ENCODE results near the gene LY6G6C. TPM values are rescaled to one million over a fixed set of nuclear protein-coding genes. Genes with fewer than 3 reads are reported as not detected.

LY6G6C gene
- total and polyA plus RNA-seq, 2 experiments from 2014 or later, result not detected

DNA sequence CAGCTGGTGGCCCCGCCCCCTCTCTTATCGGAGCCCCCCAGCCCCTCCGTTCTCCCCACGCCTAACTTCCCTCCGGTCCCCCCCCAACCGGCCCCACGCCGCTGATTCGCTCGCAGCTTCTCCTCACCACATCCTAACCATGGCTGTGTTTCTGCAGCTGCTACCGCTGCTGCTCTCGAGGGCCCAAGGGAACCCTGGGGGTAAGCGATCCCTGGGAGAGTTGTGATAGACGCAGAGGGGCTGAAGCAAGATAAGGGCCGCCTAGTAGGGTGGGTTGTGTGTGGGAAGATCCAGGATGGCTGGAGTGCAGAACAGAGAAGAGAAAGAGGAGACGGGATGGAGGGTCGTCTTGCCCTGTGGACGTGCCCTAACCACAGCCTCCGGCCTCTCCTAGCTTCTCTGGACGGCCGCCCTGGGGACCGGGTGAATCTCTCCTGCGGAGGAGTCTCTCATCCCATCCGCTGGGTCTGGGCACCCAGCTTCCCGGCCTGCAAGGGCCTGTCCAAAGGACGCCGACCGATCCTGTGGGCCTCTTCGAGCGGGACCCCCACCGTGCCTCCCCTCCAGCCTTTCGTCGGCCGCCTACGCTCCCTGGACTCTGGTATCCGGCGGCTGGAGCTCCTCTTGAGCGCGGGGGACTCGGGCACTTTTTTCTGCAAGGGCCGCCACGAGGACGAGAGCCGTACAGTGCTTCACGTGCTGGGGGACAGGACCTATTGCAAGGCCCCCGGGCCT, 1.9 kb upstream of the LY6G6C start, which contains the start of gene MPIG6B:
Gene MPIG6B, plus strand, starts transcription at position 129 of the 735 bp plus-strand sequence. Its CDS starts 11 bp downstream, at position 140.
- Histone ChIP-seq H3K27ac (ENCODE audit: low read depth) (no peak within 1 kb of the TSS), H3K4me3 (no peak within 1 kb of the TSS), H2AFZ (no peak within 1 kb of the TSS), H3K9me2 (ENCODE audit: insufficient read depth) (no peaks in the 10 kb centered on the region), H3K36me3 (ENCODE audit: insufficient read depth) (no peaks in the 10 kb centered on the region), H4K20me1 (replicated peaks; ENCODE audit: insufficient read depth) (no peaks in the 10 kb centered on the region), H3F3A (replicated peaks; ENCODE audit: low read depth) (no peaks in the 10 kb centered on the region), H3K4me2 (no peak within 1 kb of the TSS), H3K4me1 (ENCODE audit: insufficient read depth) (peaks cover 5% of the 10 kb centered on the region), H3K27me3 (ENCODE audit: insufficient read depth) (peaks cover 2% of the 10 kb centered on the region; the same call in 1 of the 2 replicates), H3K79me2 (replicated peaks; ENCODE audit: insufficient read depth) (no peaks in the 10 kb centered on the region)
- Mint-ChIP-seq H3K9me3 (no peaks in the 10 kb centered on the region; the same call in 2 of the 3 replicates), H3K4me1 (peaks cover 8% of the 10 kb centered on the region), H3K36me3 (ENCODE audit: low read depth) (peaks cover 22% of the 10 kb centered on the region), H3K27me3 (ENCODE audit: insufficient read depth, low read depth, poor library complexity) (peaks cover 20% of the 10 kb centered on the region), H3K4me3 (no peak within 1 kb of the TSS), H3K27ac (no peak within 1 kb of the TSS)
- ATAC-seq (no peak; the same call in 1 of the 3 replicates), DNase-seq (ENCODE audit: low spot score) (peak; percentile 29)
- TF ChIP-seq CREB1 (CRISPR knock-in tag; IDR thresholded peaks at IDR 0.05; ENCODE audit: low read depth) (no peak), STAT1 (IDR thresholded peaks at IDR 0.05; ENCODE audit: unreplicated experiment) (no peak), ZNF331 (CRISPR knock-in tag; IDR thresholded peaks at IDR 0.05; ENCODE audit: low read depth) (no peak), ZNF114 (CRISPR knock-in tag; IDR thresholded peaks at IDR 0.05) (no peak), EZH2 (IDR thresholded peaks at IDR 0.05; ENCODE audit: low read depth, unreplicated experiment) (no peak), POLR2AphosphoS5 (IDR thresholded peaks at IDR 0.05; ENCODE audit: low read depth) (no peak), NANOG (IDR thresholded peaks at IDR 0.05; ENCODE audit: borderline replicate concordance) (no peak), EZH2phosphoT487 (IDR thresholded peaks at IDR 0.05; ENCODE audit: unreplicated experiment) (no peak), JUNB (IDR thresholded peaks at IDR 0.05; ENCODE audit: unreplicated experiment) (no peak)
- TF ChIP-seq, protein P1, sequence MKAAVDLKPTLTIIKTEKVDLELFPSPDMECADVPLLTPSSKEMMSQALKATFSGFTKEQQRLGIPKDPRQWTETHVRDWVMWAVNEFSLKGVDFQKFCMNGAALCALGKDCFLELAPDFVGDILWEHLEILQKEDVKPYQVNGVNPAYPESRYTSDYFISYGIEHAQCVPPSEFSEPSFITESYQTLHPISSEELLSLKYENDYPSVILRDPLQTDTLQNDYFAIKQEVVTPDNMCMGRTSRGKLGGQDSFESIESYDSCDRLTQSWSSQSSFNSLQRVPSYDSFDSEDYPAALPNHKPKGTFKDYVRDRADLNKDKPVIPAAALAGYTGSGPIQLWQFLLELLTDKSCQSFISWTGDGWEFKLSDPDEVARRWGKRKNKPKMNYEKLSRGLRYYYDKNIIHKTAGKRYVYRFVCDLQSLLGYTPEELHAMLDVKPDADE (IDR thresholded peaks at IDR 0.05), result no peak
- TF ChIP-seq, protein P2, sequence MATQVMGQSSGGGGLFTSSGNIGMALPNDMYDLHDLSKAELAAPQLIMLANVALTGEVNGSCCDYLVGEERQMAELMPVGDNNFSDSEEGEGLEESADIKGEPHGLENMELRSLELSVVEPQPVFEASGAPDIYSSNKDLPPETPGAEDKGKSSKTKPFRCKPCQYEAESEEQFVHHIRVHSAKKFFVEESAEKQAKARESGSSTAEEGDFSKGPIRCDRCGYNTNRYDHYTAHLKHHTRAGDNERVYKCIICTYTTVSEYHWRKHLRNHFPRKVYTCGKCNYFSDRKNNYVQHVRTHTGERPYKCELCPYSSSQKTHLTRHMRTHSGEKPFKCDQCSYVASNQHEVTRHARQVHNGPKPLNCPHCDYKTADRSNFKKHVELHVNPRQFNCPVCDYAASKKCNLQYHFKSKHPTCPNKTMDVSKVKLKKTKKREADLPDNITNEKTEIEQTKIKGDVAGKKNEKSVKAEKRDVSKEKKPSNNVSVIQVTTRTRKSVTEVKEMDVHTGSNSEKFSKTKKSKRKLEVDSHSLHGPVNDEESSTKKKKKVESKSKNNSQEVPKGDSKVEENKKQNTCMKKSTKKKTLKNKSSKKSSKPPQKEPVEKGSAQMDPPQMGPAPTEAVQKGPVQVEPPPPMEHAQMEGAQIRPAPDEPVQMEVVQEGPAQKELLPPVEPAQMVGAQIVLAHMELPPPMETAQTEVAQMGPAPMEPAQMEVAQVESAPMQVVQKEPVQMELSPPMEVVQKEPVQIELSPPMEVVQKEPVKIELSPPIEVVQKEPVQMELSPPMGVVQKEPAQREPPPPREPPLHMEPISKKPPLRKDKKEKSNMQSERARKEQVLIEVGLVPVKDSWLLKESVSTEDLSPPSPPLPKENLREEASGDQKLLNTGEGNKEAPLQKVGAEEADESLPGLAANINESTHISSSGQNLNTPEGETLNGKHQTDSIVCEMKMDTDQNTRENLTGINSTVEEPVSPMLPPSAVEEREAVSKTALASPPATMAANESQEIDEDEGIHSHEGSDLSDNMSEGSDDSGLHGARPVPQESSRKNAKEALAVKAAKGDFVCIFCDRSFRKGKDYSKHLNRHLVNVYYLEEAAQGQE (IDR thresholded peaks at IDR 0.05; ENCODE audit: unreplicated experiment), result no peak
- TF ChIP-seq, protein P3, sequence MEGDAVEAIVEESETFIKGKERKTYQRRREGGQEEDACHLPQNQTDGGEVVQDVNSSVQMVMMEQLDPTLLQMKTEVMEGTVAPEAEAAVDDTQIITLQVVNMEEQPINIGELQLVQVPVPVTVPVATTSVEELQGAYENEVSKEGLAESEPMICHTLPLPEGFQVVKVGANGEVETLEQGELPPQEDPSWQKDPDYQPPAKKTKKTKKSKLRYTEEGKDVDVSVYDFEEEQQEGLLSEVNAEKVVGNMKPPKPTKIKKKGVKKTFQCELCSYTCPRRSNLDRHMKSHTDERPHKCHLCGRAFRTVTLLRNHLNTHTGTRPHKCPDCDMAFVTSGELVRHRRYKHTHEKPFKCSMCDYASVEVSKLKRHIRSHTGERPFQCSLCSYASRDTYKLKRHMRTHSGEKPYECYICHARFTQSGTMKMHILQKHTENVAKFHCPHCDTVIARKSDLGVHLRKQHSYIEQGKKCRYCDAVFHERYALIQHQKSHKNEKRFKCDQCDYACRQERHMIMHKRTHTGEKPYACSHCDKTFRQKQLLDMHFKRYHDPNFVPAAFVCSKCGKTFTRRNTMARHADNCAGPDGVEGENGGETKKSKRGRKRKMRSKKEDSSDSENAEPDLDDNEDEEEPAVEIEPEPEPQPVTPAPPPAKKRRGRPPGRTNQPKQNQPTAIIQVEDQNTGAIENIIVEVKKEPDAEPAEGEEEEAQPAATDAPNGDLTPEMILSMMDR (conservative IDR thresholded peaks at IDR 0.05; ENCODE audit: low read depth in 2 of 2), result no peak
- TF ChIP-seq, protein P4, sequence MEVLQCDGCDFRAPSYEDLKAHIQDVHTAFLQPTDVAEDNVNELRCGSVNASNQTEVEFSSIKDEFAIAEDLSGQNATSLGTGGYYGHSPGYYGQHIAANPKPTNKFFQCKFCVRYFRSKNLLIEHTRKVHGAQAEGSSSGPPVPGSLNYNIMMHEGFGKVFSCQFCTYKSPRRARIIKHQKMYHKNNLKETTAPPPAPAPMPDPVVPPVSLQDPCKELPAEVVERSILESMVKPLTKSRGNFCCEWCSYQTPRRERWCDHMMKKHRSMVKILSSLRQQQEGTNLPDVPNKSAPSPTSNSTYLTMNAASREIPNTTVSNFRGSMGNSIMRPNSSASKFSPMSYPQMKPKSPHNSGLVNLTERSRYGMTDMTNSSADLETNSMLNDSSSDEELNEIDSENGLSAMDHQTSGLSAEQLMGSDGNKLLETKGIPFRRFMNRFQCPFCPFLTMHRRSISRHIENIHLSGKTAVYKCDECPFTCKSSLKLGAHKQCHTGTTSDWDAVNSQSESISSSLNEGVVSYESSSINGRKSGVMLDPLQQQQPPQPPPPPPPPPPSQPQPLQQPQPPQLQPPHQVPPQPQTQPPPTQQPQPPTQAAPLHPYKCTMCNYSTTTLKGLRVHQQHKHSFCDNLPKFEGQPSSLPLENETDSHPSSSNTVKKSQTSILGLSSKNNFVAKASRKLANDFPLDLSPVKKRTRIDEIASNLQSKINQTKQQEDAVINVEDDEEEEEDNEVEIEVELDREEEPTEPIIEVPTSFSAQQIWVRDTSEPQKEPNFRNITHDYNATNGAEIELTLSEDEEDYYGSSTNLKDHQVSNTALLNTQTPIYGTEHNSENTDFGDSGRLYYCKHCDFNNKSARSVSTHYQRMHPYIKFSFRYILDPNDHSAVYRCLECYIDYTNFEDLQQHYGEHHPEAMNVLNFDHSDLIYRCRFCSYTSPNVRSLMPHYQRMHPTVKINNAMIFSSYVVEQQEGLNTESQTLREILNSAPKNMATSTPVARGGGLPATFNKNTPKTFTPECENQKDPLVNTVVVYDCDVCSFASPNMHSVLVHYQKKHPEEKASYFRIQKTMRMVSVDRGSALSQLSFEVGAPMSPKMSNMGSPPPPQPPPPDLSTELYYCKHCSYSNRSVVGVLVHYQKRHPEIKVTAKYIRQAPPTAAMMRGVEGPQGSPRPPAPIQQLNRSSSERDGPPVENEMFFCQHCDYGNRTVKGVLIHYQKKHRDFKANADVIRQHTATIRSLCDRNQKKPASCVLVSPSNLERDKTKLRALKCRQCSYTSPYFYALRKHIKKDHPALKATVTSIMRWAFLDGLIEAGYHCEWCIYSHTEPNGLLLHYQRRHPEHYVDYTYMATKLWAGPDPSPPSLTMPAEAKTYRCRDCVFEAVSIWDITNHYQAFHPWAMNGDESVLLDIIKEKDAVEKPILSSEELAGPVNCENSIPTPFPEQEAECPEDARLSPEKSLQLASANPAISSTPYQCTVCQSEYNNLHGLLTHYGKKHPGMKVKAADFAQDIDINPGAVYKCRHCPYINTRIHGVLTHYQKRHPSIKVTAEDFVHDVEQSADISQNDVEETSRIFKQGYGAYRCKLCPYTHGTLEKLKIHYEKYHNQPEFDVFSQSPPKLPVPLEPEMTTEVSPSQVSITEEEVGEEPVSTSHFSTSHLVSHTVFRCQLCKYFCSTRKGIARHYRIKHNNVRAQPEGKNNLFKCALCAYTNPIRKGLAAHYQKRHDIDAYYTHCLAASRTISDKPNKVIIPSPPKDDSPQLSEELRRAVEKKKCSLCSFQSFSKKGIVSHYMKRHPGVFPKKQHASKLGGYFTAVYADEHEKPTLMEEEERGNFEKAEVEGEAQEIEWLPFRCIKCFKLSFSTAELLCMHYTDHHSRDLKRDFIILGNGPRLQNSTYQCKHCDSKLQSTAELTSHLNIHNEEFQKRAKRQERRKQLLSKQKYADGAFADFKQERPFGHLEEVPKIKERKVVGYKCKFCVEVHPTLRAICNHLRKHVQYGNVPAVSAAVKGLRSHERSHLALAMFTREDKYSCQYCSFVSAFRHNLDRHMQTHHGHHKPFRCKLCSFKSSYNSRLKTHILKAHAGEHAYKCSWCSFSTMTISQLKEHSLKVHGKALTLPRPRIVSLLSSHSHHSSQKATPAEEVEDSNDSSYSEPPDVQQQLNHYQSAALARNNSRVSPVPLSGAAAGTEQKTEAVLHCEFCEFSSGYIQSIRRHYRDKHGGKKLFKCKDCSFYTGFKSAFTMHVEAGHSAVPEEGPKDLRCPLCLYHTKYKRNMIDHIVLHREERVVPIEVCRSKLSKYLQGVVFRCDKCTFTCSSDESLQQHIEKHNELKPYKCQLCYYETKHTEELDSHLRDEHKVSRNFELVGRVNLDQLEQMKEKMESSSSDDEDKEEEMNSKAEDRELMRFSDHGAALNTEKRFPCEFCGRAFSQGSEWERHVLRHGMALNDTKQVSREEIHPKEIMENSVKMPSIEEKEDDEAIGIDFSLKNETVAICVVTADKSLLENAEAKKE (CRISPR knock-in tag; IDR thresholded peaks at IDR 0.05), result no peak
